ENCODE data around the gene SELPLG.
"Not testable (repeated sequence)": the region's sequence is repeated elsewhere in the genome, so short reads cannot be mapped to it uniquely, and the experiment has no call there.

SELPLG gene, protein sequence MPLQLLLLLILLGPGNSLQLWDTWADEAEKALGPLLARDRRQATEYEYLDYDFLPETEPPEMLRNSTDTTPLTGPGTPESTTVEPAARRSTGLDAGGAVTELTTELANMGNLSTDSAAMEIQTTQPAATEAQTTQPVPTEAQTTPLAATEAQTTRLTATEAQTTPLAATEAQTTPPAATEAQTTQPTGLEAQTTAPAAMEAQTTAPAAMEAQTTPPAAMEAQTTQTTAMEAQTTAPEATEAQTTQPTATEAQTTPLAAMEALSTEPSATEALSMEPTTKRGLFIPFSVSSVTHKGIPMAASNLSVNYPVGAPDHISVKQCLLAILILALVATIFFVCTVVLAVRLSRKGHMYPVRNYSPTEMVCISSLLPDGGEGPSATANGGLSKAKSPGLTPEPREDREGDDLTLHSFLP

DNA sequence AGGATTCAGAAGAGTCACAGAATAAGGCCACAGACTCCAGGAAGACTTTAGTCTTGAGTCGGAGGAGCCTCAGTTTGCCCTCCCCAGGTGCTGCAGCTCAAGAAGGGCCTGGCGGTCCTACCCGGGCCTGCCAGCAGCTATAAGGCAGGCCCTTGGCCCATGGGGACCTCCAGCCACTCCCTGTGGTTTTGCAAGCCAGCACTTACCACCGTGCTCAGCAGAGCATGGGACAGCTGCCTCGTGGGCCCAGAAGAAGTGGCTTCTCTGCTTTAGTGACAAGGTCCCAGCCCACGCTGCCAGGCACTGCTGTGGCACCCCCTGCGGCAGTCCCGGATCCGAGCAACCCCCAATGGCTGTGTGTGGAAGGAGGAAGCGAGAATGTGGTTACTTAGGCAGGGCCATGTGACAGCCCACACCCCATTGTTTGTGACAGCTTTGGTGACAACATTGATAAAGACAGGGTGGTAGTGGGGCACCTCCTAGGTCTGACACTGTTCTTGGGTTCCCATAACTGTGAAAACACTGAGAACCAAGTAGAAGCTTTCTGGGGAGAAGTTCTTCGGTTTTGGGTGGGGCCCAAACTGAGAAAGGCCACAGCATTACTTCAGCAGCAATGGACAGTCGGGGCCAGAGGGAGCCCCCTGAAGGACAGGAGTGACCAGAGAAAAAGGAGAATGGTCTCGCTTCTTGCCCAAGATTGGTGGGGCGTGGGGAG, at the start of gene SELPLG:
TSS of gene SELPLG (minus strand) at position 361 of the 715 bp plus-strand sequence. CDS start 9,587 bp downstream, outside the sequence.
- peak; percentile 63 for DNase-seq (ENCODE audit: low read depth)

DNA sequence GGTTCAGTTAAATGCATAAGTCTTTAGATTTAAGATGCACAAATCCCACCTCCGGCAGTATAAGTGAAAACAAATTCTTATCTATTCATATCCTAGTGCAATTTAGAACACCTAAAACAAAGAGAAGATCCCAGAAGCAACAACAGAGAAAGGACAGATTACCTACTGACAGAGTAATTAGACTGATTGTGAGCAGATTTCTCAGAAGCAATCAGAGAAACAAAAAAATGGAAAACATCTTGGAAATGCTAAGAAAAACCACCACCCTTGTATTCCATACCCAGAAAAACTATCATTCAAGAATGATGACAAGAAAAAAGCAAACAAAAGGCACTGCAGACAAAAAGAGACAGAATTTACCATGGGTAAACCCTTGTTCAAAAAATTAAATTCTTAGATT, 47.6 kb upstream of the SELPLG start:
- DNase-seq (ENCODE audit: low read depth): no peak

DNA sequence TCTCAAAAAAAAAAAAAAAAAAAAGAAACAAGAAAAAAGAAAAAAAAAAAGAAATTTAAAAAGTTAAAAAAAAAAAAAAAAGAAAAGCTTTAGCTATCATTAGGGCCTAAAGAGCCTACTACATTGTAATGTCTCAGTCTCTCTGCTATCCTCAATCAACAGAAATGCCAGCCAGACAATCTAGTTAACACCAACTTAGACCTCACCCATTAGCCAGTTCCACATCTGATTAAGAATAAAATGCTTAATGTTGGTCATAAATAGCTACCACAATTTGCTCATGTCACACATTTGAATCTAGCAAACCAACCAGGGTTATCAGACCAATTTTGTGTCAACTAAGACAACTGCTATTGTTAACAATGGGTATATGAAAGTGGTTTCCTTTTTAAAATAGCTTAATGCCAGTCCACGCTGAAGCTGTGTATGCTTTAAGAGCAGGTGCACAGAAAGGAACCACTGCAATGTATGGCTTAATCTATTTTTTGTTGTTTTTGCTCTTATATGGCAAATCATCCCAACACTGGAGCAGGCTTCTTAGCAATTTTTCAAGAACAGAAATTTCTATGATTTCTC, 45.5 kb upstream of the SELPLG start:
- no peak for DNase-seq (ENCODE audit: low read depth)

DNA sequence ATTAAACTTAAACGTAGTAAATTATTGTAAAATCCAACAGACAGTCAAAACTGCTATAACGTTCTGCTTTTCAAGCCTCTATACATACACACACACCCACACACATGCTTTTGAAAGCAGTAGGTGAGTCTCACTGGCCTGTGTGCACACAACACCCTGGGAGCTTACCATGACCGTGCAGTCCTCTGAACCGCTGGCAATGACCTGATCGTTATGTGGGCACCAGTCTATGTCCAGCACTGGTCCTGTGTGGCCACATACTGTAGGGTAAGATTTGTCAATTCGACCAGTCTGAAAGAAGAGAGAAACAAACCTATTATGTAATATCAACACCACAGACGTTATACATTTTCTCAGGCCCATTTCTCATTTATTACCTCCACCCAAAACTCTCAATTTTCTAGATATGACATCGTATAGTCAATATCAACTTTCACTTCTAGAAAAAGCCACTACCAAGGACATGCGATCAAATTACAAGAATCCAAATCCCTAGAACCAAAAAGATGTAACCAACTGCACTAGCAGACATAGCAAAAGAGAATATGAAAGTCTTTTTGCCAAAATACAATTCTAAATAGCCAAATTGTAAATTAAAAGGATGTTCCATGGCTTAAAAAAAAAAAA, 44.5 kb upstream of the SELPLG start:
- no peak for DNase-seq (ENCODE audit: low read depth)

DNA sequence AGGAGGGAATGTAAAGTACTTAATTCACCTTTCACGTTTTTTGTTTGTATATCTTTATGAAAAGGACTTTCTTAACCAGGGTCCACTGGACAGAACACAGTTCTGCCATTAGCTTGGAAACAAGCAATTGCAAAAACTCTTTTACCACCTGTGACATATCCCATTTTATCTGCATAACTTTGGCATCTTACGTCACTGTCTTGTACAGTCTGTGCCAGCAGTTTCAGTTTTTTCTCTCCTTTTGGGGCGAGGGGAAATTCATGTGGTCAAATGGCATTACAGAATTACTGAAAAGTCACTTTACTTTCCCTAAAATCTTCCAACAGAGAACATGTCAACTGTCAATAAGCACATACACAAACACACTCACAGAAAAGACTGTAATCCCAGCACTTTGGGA, 43.7 kb upstream of the SELPLG start:
- no peak for DNase-seq (ENCODE audit: low read depth)

DNA sequence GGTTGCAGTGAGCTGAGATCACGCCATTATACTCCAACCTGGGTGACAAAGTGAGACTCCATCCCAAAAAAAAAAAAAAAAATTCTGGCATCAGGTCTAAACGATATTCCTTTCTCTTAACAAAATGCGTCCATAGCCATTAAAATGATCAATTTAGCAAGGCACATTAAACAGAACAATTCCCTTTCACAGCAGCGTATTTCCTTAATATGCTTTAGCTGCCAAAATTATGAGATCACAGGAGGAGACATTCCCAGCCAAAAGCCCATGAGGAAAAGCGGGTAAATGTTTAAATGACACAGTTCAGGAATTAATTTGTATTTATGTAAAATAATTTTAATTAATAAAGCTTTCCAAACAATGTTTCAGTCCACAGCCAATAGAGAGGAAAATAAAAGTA, 43.0 kb upstream of the SELPLG start:
- DNase-seq (ENCODE audit: low read depth): no peak

DNA sequence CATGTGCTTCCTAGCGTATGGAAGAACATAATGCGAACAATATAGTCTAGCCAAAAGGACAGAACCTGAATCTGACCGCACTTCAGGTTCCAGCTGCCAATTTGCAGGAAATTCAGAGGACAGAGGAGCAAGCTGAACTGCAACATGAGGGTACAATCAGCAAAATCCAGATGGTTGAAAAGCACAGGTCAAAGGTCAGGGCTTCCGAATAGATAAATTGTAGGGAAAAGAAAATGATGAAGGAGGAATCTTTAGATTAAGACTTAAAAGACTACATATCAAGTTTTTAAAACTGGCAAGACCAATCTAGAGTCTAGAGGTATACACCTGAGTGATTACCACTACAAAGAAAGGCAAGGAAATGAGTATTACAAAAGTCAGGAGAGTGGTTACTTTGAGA, 42.1 kb upstream of the SELPLG start:
- no peak for DNase-seq (ENCODE audit: low read depth)

DNA sequence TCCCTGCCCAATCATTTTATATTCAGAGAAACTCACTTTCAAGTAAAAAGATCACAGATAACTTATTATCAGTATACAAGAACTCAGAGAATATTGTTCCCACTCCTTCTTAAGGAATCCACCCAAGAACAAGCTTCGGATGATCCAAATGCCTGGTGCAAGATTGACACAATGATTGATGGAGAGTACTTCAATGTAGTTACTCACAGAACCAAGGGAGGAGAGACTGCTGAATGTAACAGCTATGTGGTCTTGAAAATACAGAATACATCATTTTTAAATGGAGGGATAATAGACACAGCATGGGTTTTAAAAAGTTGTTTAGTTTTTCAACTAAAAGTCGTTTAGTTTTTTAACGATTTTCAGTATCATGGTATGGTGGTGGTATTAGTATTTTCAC, 38.4 kb upstream of the SELPLG start:
- no peak for DNase-seq (ENCODE audit: low read depth)

DNA sequence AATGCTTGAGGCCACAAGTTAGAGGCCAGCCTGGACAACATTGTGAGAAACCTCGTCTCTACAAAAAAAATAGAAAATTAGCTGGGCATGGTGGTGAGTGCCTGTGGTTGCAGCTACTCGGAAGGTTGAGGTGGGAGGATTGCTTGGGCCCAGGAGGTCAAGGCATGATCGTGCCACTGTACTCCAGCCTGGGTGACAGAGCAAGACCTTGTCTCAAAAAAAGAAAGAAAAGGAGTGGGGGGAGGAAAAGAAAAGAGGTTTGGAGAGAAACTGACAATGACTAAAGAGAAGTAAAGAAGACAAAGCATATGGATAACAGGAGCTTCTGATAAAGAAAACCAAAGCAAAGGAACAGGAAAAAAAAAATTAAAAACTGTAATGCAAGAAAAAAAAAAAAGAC, 37.4 kb upstream of the SELPLG start:
- no peak for DNase-seq (ENCODE audit: low read depth)

DNA sequence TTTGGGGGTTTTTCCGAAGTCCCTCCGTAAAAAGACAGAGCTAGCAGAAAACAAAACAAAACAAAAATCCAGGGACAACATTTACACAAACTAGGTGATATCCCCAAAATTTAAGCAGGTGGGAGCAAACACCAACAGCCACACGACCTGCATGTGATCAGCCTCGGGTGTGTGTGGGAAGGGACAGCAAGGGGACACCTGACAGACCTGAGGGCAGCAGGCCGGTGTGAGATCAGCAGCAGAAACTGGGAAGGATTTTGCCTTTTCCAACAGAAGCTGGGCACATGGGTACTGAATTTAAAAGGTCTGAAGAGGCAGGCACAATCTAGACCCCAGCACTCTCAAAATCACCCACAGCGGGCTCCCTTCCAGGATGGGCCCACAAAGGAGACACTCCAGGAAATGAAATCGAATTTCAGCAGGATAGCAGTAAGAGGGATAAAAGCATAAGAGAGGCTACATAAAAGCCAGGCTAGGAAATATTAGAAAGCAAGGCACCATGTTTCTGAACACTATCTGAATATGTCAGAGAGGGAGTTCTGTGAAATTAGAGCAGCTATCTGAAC, 36.5 kb upstream of the SELPLG start:
- DNase-seq (ENCODE audit: low read depth): no peak

DNA sequence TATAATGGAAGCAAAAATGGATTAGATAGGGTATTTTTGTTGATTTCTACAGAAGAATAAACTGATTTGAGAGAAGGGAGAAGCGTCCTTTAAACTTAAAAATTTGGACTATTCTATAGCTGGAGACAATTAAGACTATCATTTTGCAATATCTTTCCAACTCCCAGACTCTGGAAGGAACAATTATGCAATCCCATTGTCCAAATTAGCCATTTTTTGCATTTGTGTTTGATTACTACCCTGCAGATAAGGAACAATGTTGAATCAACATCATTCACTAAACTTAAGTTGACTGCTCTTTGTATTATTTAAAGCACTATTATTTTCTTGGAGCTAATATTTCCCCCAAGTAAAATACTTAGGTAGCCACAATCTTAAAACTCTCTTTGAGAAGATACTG, 34.8 kb upstream of the SELPLG start:
- DNase-seq (ENCODE audit: low read depth): no peak

DNA sequence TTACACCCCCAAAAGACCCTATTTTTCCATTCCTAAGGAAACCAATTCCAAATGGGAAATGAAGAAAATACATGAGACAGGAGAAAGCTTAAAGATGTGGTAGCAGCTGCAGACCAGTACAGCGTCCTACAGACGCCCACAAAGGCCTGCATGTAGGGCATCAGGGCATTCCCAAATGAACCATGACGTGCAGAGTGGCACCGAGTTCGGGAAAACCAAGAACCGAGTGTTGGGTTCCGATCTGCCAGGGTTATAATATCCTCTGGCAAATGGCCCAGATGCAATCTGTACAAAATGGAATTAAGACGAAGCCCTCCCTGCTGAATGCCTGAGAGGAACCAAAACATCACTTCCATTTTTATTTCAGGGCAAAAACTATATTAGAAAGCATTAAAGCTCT, 34.4 kb upstream of the SELPLG start:
- DNase-seq (ENCODE audit: low read depth): no peak

DNA sequence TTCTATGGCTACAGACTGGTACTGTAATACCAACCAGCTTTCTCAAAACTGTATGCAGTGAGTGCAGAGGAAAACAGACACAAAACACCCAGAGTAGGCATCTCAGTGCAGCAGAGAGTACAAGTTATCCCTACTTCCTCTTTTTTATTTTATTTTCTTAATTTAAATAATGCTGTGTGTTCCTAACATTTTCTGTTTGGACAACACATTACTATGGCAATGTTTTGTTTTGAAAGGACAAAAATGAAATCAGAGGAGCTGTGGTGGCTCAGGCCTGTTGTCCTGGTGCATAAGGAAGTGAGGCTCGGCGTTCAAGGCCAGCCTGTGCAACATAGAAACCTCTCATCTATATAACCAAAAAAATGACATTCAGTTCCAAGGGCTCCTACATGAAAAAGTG, 33.7 kb upstream of the SELPLG start:
- no peak for DNase-seq (ENCODE audit: low read depth)

DNA sequence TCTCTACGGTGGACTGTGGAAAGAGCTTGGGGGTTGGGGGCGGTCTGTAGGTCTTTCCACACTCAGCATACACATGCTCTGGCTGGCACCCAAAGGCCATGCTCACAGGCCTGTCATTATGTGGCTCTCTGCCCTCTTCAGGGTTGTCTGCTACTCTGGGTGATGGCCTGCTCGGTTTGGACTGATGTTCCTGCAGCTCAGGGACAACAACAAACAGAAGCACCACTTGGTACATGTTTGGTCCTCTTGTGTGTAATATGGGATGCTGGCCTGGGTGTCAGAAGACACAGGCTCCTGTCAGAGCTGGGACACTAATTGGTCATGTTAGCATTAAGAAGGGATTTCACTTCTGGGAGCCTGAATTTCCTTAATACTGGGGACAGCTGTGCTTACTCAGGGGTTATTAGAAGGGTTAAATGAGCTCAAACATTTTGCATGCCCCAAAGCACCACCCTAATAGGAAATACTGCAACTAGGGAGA, 32.7 kb upstream of the SELPLG start:
- DNase-seq (ENCODE audit: low read depth): no peak

DNA sequence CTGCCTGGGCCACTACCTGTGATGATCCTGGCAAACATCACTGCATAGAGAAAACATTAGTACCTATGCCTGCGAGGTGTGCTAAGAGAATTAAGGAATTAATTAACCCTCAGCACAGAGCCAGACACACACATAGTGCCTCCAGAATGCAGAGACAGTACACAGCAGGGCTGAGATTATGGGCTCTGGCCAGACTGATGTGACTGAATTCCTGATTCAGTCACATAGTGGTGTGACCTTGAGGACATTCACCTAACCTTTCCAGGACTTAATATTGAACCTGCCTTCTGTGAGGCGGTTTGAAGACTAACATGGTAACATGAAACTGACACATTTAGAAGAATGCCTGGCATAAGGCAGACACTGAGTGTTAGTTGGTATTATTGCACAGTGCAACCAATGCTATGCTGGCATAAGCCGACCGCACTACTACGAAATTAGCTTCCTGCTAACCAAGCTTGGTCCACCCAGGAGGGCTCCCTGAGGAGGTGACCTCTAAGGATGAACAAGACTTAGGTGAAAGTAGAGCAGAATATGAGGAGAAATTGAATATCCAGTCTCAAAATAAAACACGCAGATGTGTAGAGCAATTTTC, 32.0 kb upstream of the SELPLG start:
- no peak for DNase-seq (ENCODE audit: low read depth)

DNA sequence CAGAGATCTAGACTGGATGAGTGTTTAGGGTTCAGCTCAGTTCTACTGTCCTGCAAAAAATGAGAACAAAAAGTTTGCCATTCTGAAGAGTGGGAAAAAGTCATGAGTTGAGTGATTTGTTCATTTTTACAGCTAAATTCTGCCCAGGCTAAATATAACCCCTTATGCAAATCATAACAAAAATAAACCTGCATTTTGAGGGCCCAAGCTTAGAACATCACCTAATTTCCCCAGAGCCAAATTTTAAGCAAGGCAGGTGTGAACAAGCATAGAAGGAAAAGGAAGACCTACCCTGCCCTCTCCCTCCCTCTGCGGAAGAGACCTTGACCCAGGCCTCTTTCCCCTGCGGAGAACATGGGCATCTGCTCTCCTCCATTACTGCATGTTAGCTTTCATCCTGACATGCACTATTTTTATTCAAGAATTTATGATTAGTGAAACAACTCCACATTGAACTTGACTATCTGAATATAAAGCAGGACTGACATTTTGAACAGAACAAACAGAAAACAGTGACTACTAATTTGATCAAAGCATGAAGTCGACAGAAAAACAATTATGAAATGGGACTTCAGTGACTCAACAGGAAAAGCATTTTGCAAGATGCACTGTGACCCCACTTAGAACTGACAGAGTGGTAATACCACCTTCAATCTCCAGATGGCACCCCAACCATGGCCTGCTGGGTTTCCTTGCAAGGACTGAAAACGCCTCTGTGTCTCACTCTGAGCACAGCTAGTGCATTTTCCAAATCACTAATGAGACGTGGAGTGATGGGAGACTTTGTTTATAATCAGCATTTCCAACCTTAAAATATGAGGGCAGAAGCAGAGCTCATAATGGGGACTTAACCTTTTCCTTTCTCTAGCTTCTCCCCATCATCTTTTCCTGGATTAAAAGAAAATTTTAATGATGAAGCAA, 30.9 kb upstream of the SELPLG start:
- DNase-seq (ENCODE audit: low read depth): peak; percentile 65

DNA sequence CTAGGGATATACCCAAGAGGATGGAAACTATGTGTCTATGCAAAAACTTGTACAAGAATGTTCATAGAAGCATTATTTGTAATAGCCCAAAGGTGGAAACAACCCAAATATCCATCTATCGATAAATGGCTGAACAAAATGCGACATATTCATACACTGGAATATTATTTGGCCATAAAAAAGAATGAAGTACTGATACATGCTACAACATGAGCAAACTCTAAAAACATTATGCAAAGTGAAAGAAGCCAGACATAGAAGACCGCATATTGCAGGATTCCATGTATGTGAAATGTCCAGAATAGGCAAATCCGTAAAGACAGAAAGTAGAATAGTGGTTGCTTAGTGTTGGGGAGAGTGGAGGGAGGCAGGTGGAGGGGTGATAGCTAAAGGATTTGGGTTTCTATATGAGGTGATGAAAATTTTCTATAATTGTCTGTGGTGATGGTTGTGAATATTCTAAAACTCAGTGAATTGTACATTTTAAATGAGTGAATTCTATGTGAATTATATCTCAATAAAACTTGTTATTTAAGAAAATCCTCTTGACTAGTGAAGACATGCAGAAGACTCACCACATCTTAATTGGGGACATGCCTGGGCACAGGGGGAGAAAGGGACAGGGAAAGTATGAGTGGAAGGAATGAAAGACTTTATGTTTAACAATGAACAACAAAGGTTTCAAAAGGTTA, 29.8 kb upstream of the SELPLG start:
- no peak for DNase-seq (ENCODE audit: low read depth)

DNA sequence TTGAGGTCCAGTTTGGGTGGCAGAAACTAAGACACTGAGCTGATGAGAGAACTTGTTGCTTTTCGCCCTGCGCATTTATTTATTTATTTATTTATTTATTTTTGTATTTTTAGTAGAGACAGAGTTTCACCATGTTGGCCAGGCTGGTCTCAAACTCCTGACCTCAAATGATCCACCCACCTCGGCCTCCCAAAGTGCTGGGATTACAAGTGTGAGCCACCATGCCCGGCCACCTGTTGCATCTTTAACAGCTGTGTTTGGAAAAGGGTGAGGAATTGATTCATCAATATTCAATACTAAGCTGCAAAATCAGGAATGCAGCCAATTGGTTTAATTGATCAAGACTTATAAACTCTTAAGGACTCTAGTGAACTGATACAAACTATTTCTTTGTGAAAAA, 24.4 kb upstream of the SELPLG start:
- not testable (repeated sequence) for DNase-seq (ENCODE audit: low read depth)

DNA sequence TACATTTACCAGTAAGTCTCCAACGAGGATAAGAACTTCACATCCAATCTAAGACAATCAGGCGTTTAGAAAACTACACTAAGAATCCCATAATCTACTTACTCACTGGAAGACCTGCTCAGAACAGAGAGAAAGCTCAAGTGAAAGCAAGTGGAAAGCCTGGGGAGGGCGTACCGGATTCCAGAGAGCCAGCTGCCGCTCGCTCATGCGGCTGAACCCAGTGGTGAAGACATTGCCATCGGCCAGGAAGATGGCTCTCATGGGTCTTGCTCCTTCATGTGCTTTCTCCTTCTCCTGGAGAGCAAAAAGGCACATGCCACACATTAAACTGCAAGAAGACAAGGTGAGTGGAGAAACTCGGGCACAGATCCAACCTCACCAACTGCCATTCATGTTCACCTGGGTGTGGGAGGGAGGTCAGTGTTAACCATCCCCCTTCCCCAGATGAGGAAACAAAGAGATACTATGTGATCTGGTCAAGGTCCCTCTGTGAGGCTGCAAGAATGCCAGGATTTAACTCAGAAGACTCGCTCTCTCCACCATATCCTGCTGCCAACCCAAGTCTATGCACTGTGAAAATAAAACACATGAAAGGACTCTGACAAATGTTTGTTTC, 23.5 kb upstream of the SELPLG start:
- DNase-seq (ENCODE audit: low read depth): no peak

DNA sequence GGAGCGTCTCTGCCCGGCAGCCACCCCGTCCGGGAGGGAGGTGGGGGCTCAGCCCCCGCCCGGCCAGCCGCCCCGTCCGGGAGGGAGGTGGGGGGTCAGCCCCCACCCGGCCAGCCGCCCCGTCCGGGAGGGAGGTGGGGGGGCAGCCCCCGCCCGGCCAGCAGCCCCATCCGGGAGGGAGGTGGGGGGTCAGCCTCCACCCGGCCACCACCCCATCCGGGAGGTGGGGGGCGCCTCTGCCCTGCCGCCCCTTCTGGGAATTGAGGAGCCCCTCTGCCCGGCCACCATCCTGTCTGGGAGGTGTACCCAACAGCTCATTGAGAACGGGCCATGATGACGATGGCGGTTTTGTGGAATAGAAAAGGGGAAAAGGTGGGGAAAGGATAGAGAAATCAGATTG, 22.6 kb upstream of the SELPLG start:
- not testable (repeated sequence) for DNase-seq (ENCODE audit: low read depth)
